ENCODE measurements around the gene SOAT2.

DNA sequence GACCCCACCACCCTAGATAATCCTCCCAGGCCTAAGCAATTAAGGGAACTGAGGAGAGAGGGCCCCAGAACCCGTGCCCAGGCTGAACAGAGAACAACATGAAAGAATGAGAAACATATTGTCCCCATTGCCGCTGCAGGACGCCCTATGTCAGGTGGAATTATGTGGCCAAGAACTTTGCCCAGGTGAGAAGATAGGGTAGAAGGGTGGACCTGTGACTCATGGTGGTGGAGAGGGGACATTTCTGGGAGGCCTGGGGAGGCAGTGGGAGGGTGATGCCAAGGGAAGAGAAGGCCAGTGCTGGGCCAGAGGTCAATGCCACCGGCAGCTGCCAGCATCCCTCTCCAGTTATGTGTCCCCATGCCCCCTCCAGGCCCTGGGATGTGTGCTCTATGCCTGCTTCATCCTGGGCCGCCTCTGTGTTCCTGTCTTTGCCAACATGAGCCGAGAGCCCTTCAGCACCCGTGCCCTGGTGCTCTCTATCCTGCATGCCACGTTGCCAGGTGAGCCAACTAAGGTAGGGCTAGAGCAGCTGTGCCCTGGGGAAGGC lies 15.5 kb downstream of the SOAT2 start:
- TF ChIP-seq CTCF (IDR thresholded peaks at IDR 0.05) (no peak), POLR2AphosphoS5 (IDR thresholded peaks at IDR 0.05; ENCODE audit: insufficient read depth in 1 of 2, low read depth in 1 of 2) (no peak), POLR2A (IDR thresholded peaks at IDR 0.05) (no peak)
